ENCODE results near the gene RAB3A.
"Not testable (repeated sequence)": the region's sequence is repeated elsewhere in the genome, so short reads cannot be mapped to it uniquely, and the experiment has no call there.

RAB3A gene

DNA sequence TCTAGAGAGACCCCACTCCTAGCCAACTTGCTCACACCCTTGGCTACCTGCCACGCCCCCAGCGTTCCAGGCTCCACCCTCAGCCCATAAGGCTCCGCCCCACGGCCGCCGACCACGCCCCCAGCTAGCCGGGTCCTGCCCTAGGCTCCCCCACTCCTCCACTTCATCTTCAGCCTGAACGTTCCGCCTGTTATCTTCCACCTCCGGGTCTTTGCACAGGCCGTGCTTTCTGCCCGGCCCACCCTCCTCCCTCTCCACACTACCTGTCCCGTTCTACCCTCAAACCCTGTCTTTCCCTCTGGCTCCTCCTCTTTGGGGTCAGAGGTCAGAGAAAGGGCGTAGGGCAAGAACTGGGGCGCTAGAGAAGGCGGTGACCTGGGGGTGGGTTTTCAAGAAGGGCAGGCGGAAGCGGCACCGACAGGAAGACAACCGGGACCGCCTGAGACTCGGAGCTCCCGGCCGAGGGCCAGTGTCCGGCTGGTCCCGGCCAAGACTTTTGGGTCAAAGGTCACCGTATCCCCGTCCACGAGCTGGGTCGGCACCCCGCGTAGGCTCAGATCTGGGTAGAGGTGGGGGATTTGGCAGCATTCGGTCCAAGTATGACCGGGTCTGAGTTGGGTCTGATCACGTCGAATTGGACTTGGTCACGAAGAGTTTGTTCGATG, 20.1 kb upstream of the RAB3A start:
- no peak for DNase-seq (ENCODE audit: low read depth)

DNA sequence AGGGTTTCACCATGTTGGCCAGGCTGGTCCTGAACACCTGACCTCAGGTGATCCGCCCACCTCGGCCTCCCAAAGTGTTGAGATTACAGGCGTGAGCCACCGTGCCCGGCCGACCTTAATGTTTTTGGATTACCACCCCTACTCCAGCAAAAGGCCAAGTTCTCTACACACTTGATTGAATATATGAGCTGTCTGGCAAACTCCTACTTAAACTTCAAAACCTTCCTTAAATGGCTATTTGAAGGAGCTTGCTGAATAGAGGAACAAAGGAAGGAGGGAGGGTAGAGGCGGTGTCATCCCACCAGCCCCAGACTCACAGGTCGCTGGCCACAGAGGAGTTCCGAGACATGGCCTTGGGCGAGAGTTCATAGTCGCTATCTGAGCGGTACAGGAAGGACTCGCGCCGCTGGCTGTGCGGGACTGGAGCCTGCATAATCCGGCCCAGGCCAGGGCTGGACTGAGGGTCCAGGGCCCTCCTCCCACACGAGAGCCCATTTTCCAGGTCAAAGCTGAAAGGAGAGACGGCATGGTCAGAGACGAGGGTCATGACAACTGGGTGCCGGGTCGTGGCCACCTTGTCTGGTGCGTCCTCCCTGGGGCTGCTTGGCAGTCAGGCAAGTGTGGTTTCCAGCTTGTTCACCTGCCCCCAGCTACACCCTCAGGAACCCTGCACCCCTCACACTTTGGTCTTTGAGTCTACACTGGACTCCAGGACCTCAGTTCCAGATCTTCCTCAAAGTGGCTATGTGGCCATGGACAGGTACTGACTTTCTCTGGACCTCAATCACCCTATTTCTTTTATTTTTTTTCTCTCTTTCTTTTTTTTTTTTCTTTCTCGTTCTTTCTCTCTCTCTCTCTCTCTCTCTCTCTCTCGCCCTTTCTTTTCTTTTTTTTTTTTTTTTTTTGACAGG, 18.2 kb upstream of the RAB3A start:
- DNase-seq (ENCODE audit: low read depth), result no peak

DNA sequence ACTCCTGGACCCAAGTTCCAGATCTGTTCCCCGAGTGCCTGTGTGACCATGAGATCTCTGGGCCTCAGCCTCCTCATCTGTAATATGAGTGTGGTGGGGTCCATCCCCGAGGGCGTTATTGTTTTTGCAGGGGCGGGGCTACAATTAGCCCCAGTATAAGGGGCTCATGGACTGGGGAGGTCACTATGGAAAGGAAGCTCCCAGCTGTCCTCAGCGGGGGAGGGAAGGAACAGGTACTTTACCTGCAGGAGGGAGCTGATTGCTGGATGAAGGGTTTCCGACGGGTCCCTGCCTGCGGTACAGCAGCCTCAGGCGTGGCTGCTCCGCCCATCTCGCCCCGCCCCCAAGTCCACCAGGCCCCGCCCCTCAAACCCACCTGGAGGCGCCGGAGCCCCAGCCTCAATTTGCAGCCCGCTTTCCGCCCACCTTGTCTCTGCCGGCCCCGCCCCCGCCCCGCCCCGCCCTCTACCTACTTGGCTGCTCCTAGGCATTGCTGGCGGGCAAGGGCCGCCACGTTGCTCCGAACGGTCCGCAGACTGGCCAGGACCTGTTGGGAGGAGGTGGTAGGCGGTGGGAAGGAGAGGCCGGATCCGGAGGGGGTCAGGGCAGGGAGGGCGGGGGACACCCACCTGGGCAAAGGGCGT, 16.9 kb upstream of the RAB3A start:
- DNase-seq (ENCODE audit: low read depth), result no peak

DNA sequence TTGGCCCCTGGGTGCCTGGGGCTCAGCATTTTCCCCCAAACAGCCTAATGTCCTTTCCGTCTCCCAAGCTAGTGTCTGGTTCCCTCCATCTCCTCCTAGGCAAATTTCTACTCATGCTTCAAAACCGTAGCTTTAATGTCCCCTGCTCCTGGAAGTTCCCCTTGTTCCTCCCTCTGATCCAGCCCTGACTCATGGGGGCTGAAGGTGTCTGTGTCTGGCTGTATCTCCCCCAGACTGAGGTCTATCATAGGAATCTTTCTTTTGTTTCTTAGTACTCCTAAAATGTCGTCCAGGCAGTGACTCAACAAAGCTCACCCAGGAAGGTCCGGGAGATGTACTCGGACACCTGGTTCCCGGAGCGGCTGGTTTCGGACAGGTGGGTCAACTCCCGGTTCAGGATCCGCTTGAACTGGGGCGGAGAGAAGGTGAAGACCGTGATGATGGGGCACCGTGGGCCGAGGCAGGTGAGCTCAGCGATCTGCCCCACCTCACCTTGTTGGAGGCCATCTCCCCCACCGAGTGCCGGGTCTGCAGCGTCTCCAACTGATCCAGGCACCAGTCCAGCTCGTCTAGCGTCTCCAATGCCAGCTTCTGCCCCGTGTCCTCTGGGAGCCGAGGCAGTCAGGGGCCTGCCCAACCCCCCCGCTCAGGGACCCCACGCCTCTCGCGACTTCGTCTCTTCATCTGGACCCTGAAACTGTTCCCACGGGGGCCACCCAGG, 16.2 kb upstream of the RAB3A start:
- DNase-seq (ENCODE audit: low read depth), result no peak

DNA sequence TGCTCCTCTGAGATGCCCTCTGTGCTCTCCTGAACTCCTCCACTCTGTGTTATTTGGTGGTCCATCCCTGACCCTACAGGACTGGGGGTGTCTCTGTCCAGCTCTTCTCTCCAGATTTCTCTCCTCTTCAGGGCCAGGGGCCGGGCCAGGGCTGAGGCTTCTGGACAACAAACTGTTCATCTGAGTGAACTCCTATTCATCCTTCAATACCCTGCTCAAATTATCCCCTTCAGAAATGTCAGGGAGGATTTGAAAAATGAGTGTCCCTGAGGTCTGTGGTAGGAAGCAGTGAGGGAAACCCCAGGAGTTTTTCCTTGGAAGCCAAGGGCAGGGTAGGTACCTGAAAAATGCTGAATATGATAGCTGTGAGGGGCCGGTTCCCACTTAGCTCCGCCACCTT, 14.8 kb upstream of the RAB3A start:
- DNase-seq (ENCODE audit: low read depth), result no peak

DNA sequence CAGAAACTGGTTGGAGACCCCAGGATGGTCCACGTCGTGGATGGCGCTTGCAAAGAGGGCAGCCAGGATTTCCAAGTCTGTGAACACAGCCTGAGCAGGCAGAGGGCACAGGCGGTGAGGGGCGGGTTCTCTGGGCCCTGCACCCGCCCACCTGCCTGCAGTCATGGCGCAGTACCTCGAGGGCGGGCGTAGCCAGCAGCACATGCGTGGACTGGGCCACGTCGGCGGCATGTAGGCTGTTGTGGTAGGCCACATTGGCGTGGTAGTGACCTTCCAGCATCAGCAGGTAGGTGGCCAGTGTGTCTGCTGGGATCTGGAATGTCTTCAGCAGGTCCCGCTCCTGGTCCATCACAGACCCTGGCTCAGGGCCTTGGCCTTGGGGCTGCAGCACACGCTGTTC, 14.3 kb upstream of the RAB3A start:
- DNase-seq (ENCODE audit: low read depth), result no peak

DNA sequence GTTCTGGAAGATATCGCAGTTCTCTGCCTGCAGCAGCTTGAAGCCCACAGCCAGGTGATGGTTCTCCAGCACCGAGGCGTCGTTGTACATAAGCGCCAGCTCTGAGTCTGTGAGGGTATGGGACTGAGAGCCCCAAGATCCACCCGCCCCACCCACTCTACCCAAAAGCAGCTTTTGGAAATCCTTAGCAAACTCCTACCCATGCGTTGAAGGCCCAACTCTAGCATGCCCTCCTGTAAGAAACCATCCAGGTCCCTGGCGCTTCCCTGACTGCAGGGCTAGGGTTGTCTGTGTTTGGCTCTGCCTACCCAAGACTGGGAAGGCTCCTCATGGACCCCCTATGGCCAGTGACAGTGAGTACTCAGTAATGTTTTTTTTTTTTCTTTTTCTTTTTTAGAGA, 12.9 kb upstream of the RAB3A start:
- no peak for DNase-seq (ENCODE audit: low read depth)

DNA sequence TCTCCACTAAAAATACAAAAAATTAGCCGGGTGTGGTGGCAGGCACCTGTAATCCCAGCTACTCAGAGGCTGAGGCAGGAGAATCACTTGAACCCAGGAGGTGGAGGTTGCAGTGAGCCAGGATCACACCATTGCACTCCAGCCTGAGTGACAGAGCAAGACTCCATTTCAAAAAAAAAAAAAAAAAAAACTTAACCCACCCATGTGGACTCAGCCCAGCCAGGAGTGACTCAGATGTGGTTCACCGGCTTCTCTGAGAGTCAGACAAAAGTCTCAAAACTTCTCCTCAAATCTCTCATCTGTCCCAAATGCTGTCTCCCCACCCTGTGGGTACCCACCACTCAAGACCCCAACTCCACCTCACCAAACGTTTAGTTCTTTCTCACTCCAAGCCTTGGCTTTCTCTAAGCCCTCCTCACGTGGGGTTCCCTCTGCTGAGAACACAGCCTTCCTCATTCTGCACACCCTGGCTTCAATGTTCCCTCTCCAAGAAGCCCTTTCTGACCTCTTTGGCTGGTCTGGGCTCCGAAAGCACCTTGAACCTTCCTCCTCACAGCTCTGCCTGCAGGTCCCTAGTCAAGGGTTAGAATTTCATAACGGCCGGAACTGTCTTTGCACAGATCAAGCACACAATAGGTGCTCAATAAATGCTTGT, 11.1 kb upstream of the RAB3A start:
- DNase-seq (ENCODE audit: low read depth), result no peak

DNA sequence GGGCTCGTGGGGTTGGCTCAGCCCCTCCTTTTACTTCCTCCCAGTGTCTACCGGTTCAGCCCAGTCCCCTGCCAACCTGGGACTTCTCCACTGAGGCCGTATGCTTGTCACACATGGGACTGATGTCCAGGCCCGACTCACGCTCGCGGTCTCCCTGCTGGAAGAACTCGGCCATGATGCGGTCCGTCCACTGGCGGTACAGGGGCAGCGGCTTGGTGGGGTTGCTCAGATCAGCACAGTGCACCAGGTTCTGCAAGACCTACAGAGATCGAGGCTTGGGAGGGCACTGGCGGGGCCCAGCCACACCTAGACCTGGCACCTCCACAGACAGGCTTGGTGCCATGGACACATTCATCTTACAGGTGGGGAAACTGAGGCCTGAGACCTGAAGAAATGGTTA, 7.8 kb upstream of the RAB3A start:
- no peak for DNase-seq (ENCODE audit: low read depth)

DNA sequence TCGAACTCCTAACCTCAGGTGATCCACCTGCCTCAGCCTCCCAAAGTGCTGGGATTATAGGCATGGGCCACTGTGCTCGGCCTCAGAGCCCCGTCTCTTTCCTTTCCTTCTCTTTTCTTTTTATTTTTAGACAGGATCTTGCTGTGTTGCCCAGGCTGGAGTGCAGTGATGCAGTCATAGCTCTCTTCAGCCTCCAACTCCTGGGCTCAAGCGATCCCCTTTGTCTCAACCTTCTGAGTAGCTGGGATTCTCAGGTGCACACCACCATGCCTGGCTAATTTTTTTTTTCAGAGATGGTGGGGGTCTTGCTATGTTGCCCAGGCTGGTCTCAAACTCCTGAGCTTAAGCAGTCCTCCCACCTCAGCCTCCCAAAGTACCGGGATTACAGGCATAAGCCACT, 6.1 kb upstream of the RAB3A start:
- not testable (repeated sequence) for DNase-seq (ENCODE audit: low read depth)

DNA sequence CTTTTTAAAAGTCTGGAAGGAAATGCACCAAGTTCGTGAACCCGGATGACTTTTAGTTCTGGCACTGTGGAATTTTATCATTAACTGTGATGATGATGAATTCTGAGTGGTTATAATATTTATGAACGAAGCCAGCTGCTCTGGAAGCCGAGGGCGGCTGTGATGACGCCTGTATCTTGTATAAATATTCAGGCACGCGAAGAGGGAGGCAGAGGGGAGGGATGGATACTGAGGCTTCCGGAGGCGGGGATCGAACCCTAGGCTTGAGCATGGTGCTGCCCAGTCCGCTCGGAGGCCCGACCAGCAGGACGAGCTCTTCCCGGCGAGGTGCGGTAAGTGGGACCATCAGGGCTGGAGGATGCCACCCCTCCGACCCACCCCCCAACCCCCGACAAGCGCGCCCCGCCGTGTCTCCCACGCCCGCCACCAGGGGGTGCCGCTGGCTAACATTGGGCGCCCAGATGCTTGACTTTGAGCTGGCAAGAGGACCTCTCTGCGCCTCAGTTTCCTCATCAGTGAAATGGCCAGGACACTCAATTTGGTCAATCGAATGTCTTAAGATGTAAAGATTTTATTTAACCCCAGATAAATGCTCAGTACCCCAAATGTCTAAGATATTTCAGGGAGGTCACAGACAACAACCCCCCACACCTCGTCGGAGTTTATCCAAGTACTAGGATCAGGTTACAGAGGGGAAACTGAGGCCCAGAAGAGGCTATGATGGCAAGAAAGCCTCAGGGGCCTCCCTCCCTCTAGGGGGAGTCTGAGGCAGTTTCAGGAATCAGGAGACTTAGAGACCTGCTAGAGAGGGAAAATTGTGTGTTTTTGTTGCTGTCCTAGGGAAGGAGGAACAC, 4.5 kb upstream of the RAB3A start:
- DNase-seq (ENCODE audit: low read depth), result peak; percentile 57

DNA sequence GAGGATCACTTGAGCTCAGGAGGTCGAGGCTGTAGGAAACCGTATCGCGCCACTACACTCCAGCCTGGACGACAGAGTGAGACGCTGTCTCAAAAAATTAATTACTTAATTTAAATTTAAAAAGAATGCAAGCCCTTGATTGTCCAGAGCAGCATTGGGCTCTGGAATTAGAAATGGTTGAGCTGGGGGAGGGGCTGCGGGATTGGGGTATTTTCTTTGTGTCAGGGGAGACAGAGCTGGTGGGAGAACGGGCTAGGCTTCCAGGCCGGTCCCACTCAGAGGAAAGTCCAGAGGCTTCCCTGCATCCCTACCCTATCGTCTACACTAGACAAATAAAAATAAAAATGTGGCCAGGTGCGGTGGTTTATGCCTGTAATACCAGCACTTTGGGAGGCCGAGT, 2.2 kb upstream of the RAB3A start:
- no peak for DNase-seq (ENCODE audit: low read depth)

DNA sequence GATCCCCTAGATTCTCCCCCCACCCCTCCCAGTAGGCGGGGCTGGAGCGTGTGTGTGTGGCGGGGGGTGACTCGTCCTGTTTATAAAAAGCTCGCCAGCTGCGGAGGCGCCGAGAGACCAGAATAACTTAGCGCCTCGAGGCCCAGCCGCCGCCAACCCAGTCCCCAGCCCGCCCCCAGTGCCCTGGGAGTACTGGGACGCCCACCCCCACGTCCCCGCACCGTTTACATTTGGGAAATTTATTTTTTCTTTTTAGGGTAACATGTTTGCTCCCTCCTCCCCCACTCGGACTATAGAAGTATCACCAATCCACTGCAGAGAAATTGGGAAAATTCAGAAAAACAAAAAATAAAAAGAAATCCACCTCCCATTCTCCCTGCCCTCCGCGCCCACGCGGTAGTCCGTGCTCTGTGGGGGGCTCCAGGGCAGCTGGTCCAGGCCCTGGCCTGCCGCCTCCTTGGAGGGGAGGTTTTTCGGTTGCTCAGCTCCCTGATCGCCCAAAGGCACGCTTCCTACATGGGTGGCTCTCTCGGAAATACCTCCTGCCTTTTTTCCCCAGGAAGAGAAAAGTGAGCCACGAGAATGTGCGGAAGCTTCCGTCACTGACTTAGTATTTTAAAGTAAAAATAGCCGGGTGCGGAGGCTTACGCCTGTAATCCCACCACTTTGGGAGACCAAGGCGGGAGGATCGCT, 1.5 kb upstream of the RAB3A start:
- peak; percentile 54 for DNase-seq (ENCODE audit: low read depth)

DNA sequence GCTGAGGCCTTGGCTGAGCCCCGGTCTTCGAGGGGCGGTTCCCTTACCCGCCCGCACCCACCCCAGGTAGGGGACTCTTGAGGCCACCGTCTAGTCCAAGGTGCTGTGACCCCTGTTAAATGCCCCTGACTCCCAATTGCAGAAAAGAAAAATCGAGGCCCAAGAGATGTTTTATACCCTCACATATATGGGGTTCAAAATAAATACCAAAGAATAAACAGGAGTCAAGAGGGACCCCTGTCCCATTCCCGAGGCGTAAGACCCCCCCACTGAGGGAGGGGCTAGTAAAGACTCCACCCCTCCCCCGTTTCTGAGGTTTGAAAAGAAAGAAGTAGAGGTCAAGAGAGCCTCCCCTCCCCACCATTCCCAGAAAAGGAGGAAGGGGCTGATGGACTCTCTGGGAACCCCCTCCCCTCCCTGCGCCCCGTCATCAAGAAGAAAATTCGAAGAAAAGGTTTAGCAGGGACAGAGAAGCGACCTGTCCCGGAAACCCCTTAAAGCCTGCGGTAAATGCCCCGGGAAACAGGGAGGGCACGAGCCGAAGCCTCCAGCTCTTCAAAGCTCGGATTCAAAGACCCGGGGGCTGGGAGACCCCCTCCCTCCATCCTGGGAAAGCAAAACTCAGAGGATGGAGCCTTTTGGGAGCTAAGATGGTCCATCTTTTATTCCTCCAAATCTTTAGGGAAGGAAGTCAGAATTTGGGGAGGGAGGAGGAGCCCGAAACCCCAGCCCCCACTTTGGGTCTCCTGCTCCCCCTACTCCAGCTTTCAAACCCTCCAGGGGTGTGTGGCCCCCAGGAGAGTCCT, 755 bp upstream of the RAB3A start:
- DNase-seq (ENCODE audit: low read depth), result no peak

DNA sequence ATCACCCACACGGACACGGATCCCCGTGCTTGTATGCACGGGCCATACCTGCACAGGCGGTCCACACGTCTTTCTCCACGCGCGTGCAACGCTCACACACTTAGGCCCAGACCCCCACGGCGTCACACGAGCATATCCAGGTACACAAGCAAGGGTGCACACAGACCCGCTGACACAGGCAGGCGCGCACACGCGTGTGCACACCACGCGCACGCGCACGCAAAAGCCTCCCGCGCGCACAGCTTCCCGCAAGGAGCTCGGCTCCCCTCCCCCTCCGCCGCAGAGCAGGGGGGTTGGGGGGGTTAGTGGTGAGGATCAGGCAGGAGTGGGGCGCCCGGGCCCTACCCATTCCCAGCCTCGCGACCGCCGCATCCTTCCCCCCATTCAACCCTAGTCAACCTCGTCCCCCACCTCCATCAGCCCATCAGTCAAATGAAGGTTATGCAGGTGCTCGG, 407 bp downstream of the RAB3A start:
- peak; percentile 37 for DNase-seq (ENCODE audit: low read depth)

DNA sequence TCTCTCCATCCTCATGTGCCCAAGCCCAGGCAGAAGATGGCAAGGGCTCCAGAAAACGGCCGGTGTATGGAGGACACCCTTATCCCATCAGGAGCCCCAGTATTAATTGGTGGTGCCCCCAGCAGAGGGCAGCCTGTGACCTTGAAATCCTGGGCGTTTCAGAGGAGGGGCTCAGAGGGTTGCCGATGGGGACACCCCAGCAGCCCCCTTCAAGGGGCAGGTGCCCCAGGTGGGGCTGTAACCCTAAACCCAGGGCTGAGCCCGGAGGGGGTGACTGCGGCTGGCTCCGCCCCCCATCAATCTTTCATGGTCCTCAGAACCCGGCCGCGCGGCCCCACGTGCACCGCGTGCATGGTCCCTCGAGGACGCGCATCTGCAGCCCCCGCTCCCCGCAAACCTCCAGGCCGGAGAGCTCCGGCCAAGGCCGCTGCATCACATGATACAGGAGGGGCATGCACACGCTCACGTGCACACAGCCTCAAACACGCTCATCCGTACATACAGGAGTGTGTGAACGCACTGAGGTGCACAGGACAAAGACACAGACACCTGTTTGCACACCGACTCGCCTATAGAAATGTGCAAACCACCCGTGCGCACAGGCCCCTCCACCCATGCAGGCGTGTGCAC, 949 bp downstream of the RAB3A start:
- no peak for DNase-seq (ENCODE audit: low read depth)

DNA sequence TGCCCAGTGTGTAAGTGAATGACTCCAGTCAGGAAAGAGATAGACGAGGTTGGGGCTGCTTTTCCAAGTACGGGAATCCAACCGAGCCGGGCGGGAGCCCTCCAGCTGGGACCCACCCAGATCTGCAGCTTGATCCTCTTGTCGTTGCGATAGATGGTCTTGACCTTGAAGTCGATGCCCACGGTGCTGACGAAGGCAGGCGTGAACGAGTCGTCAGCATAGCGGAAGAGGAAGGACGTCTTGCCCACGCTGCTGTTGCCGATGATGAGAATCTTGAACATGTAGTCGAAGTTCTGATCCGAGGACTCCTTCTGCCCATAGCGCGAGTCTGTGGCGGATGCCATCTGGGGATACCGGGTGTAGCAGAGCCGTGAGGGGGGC, 1.5 kb downstream of the RAB3A start:
- DNase-seq (ENCODE audit: low read depth), result no peak

DNA sequence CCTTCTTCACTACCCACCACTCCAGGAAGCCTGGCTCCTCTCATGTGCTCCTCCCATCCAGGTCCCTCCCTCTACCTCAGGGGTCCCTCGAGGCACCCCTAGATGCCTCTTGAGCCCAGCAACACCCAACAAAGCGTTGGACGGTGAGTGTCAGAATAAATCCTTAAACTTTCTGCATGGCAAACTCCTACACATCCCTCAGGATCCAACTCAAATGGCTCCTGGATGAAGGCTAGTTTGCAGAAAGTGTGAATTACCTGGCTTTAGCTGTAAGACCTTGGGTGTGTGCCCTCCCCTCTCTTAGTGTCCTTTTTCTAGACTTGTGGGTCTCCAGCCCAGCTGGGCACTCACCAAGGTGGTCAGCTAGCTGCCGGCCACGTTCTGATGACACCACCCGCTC, 5.5 kb downstream of the RAB3A start:
- no peak for DNase-seq (ENCODE audit: low read depth)

DNA sequence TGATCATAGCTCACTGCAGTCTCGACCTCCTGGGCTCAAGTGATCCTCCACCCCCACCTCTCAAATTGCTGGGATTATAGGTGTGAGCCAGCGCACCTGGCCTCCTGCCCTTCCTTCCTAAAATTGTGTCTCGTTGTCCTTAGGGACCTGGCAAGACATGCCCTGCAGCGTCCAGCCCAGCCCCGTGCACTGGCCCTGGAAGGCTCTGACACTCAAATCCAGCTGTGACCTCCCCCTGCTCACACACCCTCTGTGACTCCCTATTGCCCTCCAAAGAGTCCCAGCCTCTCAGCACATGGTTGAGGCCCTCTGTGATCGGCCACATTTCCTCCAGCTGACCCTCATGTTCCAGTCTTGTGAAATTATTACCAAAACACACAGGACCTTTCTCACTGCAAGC, 5.9 kb downstream of the RAB3A start:
- DNase-seq (ENCODE audit: low read depth), result no peak

All from activated T-cell treated with anti-CD3 and anti-CD28 coated beads for 1 hour (primary cell).